GM23338 (cell line): ENCODE measurements around the gene HSD11B1L. TPM values are rescaled to one million over a fixed set of nuclear protein-coding genes. Genes with fewer than 3 reads are reported as not detected.
A peak's percentile ranks its signal among the peaks of the same experiment; 100 is the strongest.

Experiments used
- ATAC-seq: fragments of 200-7000 bp; cut with Tn5 transposase; 3 replicates; pipeline ENCODE4 v1.9.1; 2020
- DNase-seq: peaks from one replicate; pipeline ENCODE4 v3.0.0-alpha.2; 2015; ENCODE audit warnings: low spot score
- H2AFZ ChIP-seq: fragments of 200-600 bp; sonication (generic); 2 replicates; pipeline ENCODE4 v1.8.0; 2016; ENCODE audit warnings: antibody characterized with exemption, mild to moderate bottlenecking, moderate library complexity
- H3F3A ChIP-seq: fragments of 200-600 bp; sonication (generic); replicated peaks from 2 replicates; pipeline ENCODE4 v1.8.0; 2017; ENCODE audit warnings: antibody characterized with exemption, mixed run types, low read depth
- H3K27ac ChIP-seq: fragments of 200-600 bp; sonication (generic); 2 replicates; pipeline ENCODE4 v1.6.1; 2016; ENCODE audit warnings: low read depth
- H3K27me3 ChIP-seq: fragments of 200-600 bp; sonication (generic); 2 replicates; pipeline ENCODE4 v1.8.0; 2016; ENCODE audit warnings: mild to moderate bottlenecking, mixed run types, moderate library complexity; ENCODE audit not compliant: insufficient read depth
- H3K36me3 ChIP-seq: fragments of 200-600 bp; sonication (generic); 2 replicates; pipeline ENCODE4 v1.8.0; 2016; ENCODE audit warnings: mild to moderate bottlenecking; ENCODE audit not compliant: insufficient read depth
- H3K4me1 ChIP-seq: fragments of 200-600 bp; sonication (generic); 2 replicates; pipeline ENCODE4 v1.8.0; 2016; ENCODE audit warnings: mild to moderate bottlenecking, moderate library complexity; ENCODE audit not compliant: insufficient read depth
- H3K4me2 ChIP-seq: fragments of 200-600 bp; sonication (generic); 2 replicates; pipeline ENCODE4 v1.7.1; 2017; ENCODE audit warnings: mixed run types
- H3K4me3 ChIP-seq: fragments of 200-600 bp; sonication (generic); 2 replicates; pipeline ENCODE4 v1.6.1; 2016; ENCODE audit warnings: mixed run types
- H3K79me2 ChIP-seq: fragments of 200-600 bp; sonication (generic); replicated peaks from 2 replicates; pipeline ENCODE4 v1.8.0; 2017; ENCODE audit warnings: mild to moderate bottlenecking; ENCODE audit not compliant: insufficient read depth
- H3K9me2 ChIP-seq: fragments of 200-600 bp; sonication (generic); 2 replicates; pipeline ENCODE4 v1.8.0; 2017; ENCODE audit not compliant: insufficient read depth
- H4K20me1 ChIP-seq: fragments of 200-600 bp; sonication (generic); replicated peaks from 2 replicates; pipeline ENCODE4 v1.8.0; 2017; ENCODE audit warnings: mild to moderate bottlenecking; ENCODE audit not compliant: insufficient read depth
- H3K27ac Mint-ChIP-seq: 2 replicates; pipeline ENCODE4 v1.8.0; 2020; ENCODE audit warnings: inconsistent platforms, mild to moderate bottlenecking, moderate library complexity, mixed read lengths
- H3K27me3 Mint-ChIP-seq: 3 replicates; pipeline ENCODE4 v1.8.0; 2022; ENCODE audit warnings: low read depth, mild to moderate bottlenecking, moderate library complexity, mixed read lengths, inconsistent platforms; ENCODE audit not compliant: insufficient read depth, poor library complexity
- H3K36me3 Mint-ChIP-seq: 3 replicates; pipeline ENCODE4 v1.8.0; 2021; ENCODE audit warnings: low read depth, mild to moderate bottlenecking, inconsistent platforms, moderate library complexity, mixed read lengths
- H3K4me1 Mint-ChIP-seq: 3 replicates; pipeline ENCODE4 v1.8.0; 2020; ENCODE audit warnings: mild to moderate bottlenecking, inconsistent platforms, mixed read lengths
- H3K4me3 Mint-ChIP-seq: 3 replicates; pipeline ENCODE4 v1.8.0; 2021; ENCODE audit warnings: moderate library complexity, mild to moderate bottlenecking, inconsistent platforms, mixed read lengths
- H3K9me3 Mint-ChIP-seq: 3 replicates; pipeline ENCODE4 v1.8.0; 2020; ENCODE audit warnings: moderate library complexity, mild to moderate bottlenecking, inconsistent platforms, mixed read lengths
- EZH2 ChIP-seq: fragments of 200-600 bp; sonication (generic); IDR thresholded peaks from one replicate; pipeline ENCODE4 v1.8.0; 2017; ENCODE audit warnings: antibody characterized with exemption, mild to moderate bottlenecking, low read depth; ENCODE audit not compliant: unreplicated experiment
- EZH2phosphoT487 ChIP-seq: fragments of 200-600 bp; sonication (generic); IDR thresholded peaks from one replicate; pipeline ENCODE4 v1.8.1; 2018; ENCODE audit warnings: antibody characterized with exemption; ENCODE audit not compliant: unreplicated experiment
- POLR2AphosphoS5 ChIP-seq: IDR thresholded peaks from 2 replicates; pipeline ENCODE4 v1.6.1; 2016; ENCODE audit warnings: antibody characterized with exemption, low read depth
- STAT1 ChIP-seq: IDR thresholded peaks from one replicate; pipeline ENCODE4 v1.6.1; 2016; ENCODE audit warnings: antibody characterized with exemption; ENCODE audit not compliant: unreplicated experiment
- ZNF331 ChIP-seq: fragments of 250-450 bp; sonication (Bioruptor Pico); IDR thresholded peaks from 2 replicates; pipeline ENCODE4 v1.5.0; 2020; ENCODE audit warnings: low read depth, mild to moderate bottlenecking, moderate library complexity
- polyA plus RNA-seq: library from polyadenylated mRNA; unstranded; fragments of >200 nt; fragmentation: Nextera tagmentation; extraction: Ambion mirVana; gene quantifications from 2 replicates; pipeline ENCODE4 v1.2.1, GENCODE V29; 2016
- total RNA-seq: library from RNA; depleted of rRNA; stranded (reverse); fragments of >200 nt; shearing (Covaris generic); gene quantifications from 2 replicates; pipeline ENCODE4 v1.2.3, GENCODE V29; 2014
- TF ChIP-seq, protein P1 (sequence below): IDR thresholded peaks from 2 replicates; pipeline ENCODE4 v1.6.1; 2016; ENCODE audit warnings: antibody characterized with exemption
- TF ChIP-seq, protein P2 (sequence below): fragments of 250-450 bp; sonication (Bioruptor Pico); IDR thresholded peaks from 2 replicates; pipeline ENCODE4 v1.5.0; 2020; ENCODE audit warnings: mild to moderate bottlenecking, moderate library complexity

Gene HSD11B1L
- total and polyA plus RNA-seq, 2 experiments from 2014 or later: 12.9 to 18.4 TPM

DNA sequence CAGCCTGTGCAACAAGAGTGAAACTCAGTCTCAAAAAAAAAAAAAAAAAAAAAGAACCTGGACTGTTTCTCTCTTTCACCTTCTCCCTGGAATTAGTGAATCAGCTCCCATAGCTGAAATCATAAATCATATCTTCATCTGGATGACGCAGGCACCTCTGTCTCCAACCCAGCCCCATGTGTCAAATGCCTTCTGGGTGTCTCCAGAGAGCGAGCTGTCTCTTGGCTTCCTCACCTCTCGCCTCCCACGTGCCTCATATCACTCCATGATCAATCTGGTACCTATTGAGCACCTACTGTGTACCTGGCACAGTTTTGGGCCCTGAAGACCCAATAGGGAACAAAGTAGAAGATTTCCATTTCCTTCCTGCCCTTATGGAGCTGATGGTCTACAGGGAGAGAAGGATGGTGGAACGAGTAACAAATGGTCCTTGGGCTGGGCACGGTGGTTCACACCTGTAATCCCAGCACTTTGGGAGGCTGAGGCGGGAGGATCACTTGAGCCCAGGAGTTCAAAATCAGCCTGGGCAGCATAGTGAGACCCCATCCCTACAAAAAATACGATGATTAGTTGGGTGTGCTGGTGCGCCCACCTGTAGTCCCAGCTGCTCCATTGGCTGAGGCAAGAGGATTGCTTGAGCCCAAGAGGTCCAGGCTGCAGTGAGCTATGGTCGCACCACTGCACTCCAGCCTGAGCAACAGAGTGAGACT, 2.5 kb downstream of the HSD11B1L start:
- Histone ChIP-seq H3K36me3 (no peaks in the 10 kb centered on the region), H2AFZ (no peak overlapping the region), H3K79me2 (no peaks in the 10 kb centered on the region), H3K27ac (no peak overlapping the region), H3K9me2 (peaks cover 7% of the 10 kb centered on the region), H3K27me3 (no peaks in the 10 kb centered on the region), H3K4me2 (no peak overlapping the region), H3F3A (0 out of 2 replicates have a peak, but pooled peaks cover 8% of the 10 kb centered on the region), H3K4me1 (peaks cover 2% of the 10 kb centered on the region; the same call in 1 of the 2 replicates), H4K20me1 (0 out of 2 replicates have a peak, but pooled peaks cover 4% of the 10 kb centered on the region), H3K4me3 (no peak overlapping the region)
- DNase-seq (no peak), ATAC-seq (no peak)
- Mint-ChIP-seq H3K4me3 (peak overlapping the region; percentile 17; the same call in 2 of the 3 replicates), H3K36me3 (no peaks in the 10 kb centered on the region; the same call in 1 of the 3 replicates), H3K27ac (no peak overlapping the region; the same call in 1 of the 2 replicates), H3K9me3 (no peaks in the 10 kb centered on the region), H3K27me3 (peaks cover 32% of the 10 kb centered on the region), H3K4me1 (peaks cover 16% of the 10 kb centered on the region)
- TF ChIP-seq STAT1 (no peak), EZH2phosphoT487 (no peak), POLR2AphosphoS5 (no peak), ZNF331 (CRISPR knock-in tag) (no peak), EZH2 (no peak)
- TF ChIP-seq, protein P1, sequence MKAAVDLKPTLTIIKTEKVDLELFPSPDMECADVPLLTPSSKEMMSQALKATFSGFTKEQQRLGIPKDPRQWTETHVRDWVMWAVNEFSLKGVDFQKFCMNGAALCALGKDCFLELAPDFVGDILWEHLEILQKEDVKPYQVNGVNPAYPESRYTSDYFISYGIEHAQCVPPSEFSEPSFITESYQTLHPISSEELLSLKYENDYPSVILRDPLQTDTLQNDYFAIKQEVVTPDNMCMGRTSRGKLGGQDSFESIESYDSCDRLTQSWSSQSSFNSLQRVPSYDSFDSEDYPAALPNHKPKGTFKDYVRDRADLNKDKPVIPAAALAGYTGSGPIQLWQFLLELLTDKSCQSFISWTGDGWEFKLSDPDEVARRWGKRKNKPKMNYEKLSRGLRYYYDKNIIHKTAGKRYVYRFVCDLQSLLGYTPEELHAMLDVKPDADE: no peak
- TF ChIP-seq, protein P2, sequence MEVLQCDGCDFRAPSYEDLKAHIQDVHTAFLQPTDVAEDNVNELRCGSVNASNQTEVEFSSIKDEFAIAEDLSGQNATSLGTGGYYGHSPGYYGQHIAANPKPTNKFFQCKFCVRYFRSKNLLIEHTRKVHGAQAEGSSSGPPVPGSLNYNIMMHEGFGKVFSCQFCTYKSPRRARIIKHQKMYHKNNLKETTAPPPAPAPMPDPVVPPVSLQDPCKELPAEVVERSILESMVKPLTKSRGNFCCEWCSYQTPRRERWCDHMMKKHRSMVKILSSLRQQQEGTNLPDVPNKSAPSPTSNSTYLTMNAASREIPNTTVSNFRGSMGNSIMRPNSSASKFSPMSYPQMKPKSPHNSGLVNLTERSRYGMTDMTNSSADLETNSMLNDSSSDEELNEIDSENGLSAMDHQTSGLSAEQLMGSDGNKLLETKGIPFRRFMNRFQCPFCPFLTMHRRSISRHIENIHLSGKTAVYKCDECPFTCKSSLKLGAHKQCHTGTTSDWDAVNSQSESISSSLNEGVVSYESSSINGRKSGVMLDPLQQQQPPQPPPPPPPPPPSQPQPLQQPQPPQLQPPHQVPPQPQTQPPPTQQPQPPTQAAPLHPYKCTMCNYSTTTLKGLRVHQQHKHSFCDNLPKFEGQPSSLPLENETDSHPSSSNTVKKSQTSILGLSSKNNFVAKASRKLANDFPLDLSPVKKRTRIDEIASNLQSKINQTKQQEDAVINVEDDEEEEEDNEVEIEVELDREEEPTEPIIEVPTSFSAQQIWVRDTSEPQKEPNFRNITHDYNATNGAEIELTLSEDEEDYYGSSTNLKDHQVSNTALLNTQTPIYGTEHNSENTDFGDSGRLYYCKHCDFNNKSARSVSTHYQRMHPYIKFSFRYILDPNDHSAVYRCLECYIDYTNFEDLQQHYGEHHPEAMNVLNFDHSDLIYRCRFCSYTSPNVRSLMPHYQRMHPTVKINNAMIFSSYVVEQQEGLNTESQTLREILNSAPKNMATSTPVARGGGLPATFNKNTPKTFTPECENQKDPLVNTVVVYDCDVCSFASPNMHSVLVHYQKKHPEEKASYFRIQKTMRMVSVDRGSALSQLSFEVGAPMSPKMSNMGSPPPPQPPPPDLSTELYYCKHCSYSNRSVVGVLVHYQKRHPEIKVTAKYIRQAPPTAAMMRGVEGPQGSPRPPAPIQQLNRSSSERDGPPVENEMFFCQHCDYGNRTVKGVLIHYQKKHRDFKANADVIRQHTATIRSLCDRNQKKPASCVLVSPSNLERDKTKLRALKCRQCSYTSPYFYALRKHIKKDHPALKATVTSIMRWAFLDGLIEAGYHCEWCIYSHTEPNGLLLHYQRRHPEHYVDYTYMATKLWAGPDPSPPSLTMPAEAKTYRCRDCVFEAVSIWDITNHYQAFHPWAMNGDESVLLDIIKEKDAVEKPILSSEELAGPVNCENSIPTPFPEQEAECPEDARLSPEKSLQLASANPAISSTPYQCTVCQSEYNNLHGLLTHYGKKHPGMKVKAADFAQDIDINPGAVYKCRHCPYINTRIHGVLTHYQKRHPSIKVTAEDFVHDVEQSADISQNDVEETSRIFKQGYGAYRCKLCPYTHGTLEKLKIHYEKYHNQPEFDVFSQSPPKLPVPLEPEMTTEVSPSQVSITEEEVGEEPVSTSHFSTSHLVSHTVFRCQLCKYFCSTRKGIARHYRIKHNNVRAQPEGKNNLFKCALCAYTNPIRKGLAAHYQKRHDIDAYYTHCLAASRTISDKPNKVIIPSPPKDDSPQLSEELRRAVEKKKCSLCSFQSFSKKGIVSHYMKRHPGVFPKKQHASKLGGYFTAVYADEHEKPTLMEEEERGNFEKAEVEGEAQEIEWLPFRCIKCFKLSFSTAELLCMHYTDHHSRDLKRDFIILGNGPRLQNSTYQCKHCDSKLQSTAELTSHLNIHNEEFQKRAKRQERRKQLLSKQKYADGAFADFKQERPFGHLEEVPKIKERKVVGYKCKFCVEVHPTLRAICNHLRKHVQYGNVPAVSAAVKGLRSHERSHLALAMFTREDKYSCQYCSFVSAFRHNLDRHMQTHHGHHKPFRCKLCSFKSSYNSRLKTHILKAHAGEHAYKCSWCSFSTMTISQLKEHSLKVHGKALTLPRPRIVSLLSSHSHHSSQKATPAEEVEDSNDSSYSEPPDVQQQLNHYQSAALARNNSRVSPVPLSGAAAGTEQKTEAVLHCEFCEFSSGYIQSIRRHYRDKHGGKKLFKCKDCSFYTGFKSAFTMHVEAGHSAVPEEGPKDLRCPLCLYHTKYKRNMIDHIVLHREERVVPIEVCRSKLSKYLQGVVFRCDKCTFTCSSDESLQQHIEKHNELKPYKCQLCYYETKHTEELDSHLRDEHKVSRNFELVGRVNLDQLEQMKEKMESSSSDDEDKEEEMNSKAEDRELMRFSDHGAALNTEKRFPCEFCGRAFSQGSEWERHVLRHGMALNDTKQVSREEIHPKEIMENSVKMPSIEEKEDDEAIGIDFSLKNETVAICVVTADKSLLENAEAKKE (CRISPR knock-in tag): no peak
